ENCODE results near the gene COL11A2. TPM values are rescaled to one million over a fixed set of nuclear protein-coding genes. Genes with fewer than 3 reads are reported as not detected.

Gene COL11A2
- total RNA-seq, 1 experiment from 2014 or later = 2.3 TPM

DNA sequence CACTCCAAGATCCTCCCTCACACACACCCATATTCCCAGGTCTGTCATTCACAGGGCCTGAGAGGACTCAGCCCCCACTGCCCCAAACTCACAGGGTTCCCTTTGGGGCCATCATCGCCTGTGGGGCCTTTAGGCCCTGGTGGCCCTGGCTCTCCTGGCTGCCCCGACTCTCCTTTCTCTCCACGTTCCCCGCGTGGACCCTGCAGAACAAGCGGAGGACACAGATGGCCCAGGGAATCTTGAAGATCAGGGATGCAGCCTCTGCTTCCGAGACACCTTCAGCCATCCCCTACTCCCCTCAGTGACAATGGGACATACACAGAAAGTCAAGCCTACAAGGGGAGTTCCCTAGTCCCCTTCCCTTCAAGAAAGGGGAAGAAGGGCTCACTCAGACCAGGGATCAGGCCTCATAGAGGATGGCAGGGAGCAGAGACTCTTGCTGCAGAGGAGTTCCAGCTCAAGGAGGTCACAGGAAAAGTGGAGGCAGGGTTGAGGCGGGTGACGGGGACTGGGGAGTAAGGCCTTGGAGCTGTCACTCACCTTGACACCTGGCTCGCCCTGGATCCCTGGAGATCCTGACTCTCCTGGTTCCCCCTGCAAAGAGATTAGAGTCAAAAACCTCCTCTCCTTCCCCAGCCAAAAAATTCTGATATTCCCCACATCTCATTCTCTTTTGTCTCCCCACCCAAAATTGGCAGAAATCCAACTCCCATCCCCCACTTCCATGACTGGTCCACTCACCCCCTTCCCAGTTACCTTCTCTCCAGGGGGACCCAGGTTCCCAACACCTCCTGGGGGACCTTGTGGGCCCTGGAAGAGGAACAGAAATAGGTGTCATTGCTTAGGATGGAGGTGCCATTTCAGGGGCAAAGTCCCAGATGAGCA lies 22.7 kb downstream of the COL11A2 start:
- no peak for DNase-seq
- H3K18ac ChIP-seq (ENCODE audit: insufficient read length, low read depth, low read length) = no peak overlapping the region
- H2BK5ac ChIP-seq (ENCODE audit: insufficient read length, low read length) = no peak overlapping the region
- no peak overlapping the region for H3K4ac ChIP-seq (ENCODE audit: low read depth, low read length)
- no peak overlapping the region for H3K9ac ChIP-seq (ENCODE audit: extremely low read depth, insufficient read length, low read length)
- TF ChIP-seq, protein P1, sequence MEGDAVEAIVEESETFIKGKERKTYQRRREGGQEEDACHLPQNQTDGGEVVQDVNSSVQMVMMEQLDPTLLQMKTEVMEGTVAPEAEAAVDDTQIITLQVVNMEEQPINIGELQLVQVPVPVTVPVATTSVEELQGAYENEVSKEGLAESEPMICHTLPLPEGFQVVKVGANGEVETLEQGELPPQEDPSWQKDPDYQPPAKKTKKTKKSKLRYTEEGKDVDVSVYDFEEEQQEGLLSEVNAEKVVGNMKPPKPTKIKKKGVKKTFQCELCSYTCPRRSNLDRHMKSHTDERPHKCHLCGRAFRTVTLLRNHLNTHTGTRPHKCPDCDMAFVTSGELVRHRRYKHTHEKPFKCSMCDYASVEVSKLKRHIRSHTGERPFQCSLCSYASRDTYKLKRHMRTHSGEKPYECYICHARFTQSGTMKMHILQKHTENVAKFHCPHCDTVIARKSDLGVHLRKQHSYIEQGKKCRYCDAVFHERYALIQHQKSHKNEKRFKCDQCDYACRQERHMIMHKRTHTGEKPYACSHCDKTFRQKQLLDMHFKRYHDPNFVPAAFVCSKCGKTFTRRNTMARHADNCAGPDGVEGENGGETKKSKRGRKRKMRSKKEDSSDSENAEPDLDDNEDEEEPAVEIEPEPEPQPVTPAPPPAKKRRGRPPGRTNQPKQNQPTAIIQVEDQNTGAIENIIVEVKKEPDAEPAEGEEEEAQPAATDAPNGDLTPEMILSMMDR (conservative IDR thresholded peaks at IDR 0.05) = no peak
- no peak overlapping the region; a peak in 1 of 5 replicates for H3K4me3 Mint-ChIP-seq
- H2AK5ac ChIP-seq (ENCODE audit: insufficient read length, low read length) = no peak overlapping the region
- no peaks in the 10 kb centered on the region for H3K79me1 ChIP-seq (ENCODE audit: insufficient read depth, low read depth, low read length, poor library complexity, severe bottlenecking)
- no CpG with 5 or more reads among the region's 10 CpGs for WGBS (ENCODE audit: extremely low coverage, insufficient read length, low lambda C conversion rate)
- peaks cover 3% of the 10 kb centered on the region for H4K20me1 ChIP-seq (ENCODE audit: control insufficient read depth, insufficient read depth, insufficient read length)
- H3K4me1 ChIP-seq (ENCODE audit: insufficient read depth, low read length) = no peaks in the 10 kb centered on the region
- H3K27me3 Mint-ChIP-seq (ENCODE audit: low read depth) = peaks cover 13% of the 10 kb centered on the region
- H2BK120ac ChIP-seq (ENCODE audit: low read depth, low read length, poor library complexity, severe bottlenecking) = no peak overlapping the region
- H2BK15ac ChIP-seq (ENCODE audit: low read depth, low read length) = no peak overlapping the region
- no peaks in the 10 kb centered on the region for H3K36me3 Mint-ChIP-seq (ENCODE audit: insufficient read depth in 1 of 3, low read depth in 3 of 3)
- no peak overlapping the region for H3K27ac ChIP-seq (ENCODE audit: insufficient read length, low read depth, low read length)
- no peaks in the 10 kb centered on the region for H3K9me3 ChIP-seq (ENCODE audit: control insufficient read depth, low read depth, low read length)
- H3K79me2 ChIP-seq (ENCODE audit: insufficient read depth, low read length) = no peaks in the 10 kb centered on the region
- H3K9me3 Mint-ChIP-seq = no peaks in the 10 kb centered on the region
- peak overlapping the region in 1 of 3 experiments; percentile 30; a peak in 1 of 7 replicates for H3K27ac Mint-ChIP-seq
- no peak overlapping the region for H2BK20ac ChIP-seq (ENCODE audit: low read depth, low read length, poor library complexity, severe bottlenecking)
- no peak overlapping the region for H4K91ac ChIP-seq (ENCODE audit: insufficient read length, low read depth, low read length)
- H3T11ph ChIP-seq (ENCODE audit: low read length) = no peak overlapping the region
- no peak overlapping the region for H4K8ac ChIP-seq (replicated peaks; ENCODE audit: insufficient read length, low read depth, low read length)
- no peak overlapping the region for H2AFZ ChIP-seq (ENCODE audit: low read length)
- no peak overlapping the region for H3K56ac ChIP-seq (ENCODE audit: insufficient read length, low read depth, low read length)
- no peaks in the 10 kb centered on the region for H3K27me3 ChIP-seq (ENCODE audit: insufficient read depth, low read length)
- H3K4me1 Mint-ChIP-seq = peaks cover 4 to 8% of the 10 kb centered on the region in 2 experiments
- no peak overlapping the region; the same call in 1 of the 2 replicates for H3K14ac ChIP-seq (ENCODE audit: insufficient read depth, low read length)
- H3K4me2 ChIP-seq (ENCODE audit: insufficient read depth, insufficient read length, low read length) = no peak overlapping the region
- H3K23me2 ChIP-seq (ENCODE audit: insufficient read length, low read depth, low read length, poor library complexity, severe bottlenecking) = no peaks in the 10 kb centered on the region
- no peak overlapping the region for H3K23ac ChIP-seq (ENCODE audit: insufficient read length, low read depth, low read length)
- H2BK12ac ChIP-seq (ENCODE audit: insufficient read length, low read depth, low read length) = no peak overlapping the region
- no peak overlapping the region for H4K5ac ChIP-seq (ENCODE audit: insufficient read length, low read depth, low read length)
